ENCODE results near the gene RPL38. TPM values are rescaled to one million over a fixed set of nuclear protein-coding genes. Genes with fewer than 3 reads are reported as not detected.

The RPL38 gene
- total RNA-seq, 1 donor from 2014 or later = 243 TPM

DNA sequence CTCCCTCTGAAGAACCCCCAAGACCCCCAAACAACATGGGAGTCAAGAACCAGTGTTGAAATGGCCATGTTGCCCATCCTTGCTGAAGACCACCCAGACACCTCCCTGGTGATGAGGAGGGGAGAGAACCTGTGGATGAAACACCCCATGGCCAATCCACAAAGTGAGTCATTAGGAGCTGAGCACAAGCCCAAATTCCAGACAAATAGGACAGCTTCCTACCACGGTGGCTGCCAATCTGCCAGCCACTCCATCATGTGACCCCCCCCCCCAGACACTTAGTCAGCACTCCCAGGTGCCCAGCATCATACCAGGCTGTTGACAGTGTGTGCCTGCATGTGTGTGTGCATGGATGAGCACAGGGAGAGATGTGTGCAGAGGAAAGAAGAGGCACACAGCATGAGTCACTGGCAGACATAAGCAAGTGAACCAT, 26.4 kb upstream of the RPL38 start:
- Histone ChIP-seq H3K27me3 (no peaks in the 10 kb centered on the region), H3K36me3 (no peaks in the 10 kb centered on the region), H3K9me3 (no peaks in the 10 kb centered on the region), H3K4me1 (no peaks in the 10 kb centered on the region), H3K4me3 (no peak overlapping the region), H3K27ac (no peak overlapping the region)
- no peak for DNase-seq (ENCODE audit: low spot score in 2 of 2)
- intact Hi-C loops (cut with DNase I) = loop anchor here (5.0 kb wide), 1 partner anchor 590 kb away; no protein-coding TSS in a partner anchor
- TF ChIP-seq, protein P1, sequence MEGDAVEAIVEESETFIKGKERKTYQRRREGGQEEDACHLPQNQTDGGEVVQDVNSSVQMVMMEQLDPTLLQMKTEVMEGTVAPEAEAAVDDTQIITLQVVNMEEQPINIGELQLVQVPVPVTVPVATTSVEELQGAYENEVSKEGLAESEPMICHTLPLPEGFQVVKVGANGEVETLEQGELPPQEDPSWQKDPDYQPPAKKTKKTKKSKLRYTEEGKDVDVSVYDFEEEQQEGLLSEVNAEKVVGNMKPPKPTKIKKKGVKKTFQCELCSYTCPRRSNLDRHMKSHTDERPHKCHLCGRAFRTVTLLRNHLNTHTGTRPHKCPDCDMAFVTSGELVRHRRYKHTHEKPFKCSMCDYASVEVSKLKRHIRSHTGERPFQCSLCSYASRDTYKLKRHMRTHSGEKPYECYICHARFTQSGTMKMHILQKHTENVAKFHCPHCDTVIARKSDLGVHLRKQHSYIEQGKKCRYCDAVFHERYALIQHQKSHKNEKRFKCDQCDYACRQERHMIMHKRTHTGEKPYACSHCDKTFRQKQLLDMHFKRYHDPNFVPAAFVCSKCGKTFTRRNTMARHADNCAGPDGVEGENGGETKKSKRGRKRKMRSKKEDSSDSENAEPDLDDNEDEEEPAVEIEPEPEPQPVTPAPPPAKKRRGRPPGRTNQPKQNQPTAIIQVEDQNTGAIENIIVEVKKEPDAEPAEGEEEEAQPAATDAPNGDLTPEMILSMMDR (IDR thresholded peaks at IDR 0.05) = no peak

DNA sequence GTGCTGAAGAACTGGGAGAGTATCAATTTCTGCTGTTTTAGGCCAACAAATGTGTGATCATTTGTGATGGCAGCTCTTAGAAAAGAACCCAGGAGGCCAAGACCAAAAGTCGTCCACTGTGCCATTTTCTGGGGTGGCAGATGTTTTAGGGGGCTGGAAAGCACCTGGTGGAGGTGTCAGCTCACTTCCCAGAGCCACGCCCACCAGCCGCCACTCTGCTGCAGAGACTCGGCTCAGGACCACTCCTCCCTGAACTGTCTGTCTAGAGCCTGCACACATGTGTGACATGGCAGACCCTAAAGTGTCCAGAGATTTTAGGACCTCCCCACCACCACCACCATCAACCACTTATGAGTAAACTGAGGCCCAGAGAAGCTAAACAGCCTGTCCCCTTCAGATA, 23.9 kb upstream of the RPL38 start:
- Histone ChIP-seq H3K4me3 (no peak overlapping the region), H3K4me1 (no peaks in the 10 kb centered on the region), H3K9me3 (no peaks in the 10 kb centered on the region), H3K36me3 (no peaks in the 10 kb centered on the region), H3K27me3 (no peaks in the 10 kb centered on the region), H3K27ac (no peak overlapping the region)
- intact Hi-C loops (cut with DNase I) = loop anchor here (5.0 kb wide), 1 partner anchor 592 kb away; no protein-coding TSS in a partner anchor
- TF ChIP-seq, protein P1 (IDR thresholded peaks at IDR 0.05) = no peak
- DNase-seq (ENCODE audit: low spot score in 2 of 2) = no peak

DNA sequence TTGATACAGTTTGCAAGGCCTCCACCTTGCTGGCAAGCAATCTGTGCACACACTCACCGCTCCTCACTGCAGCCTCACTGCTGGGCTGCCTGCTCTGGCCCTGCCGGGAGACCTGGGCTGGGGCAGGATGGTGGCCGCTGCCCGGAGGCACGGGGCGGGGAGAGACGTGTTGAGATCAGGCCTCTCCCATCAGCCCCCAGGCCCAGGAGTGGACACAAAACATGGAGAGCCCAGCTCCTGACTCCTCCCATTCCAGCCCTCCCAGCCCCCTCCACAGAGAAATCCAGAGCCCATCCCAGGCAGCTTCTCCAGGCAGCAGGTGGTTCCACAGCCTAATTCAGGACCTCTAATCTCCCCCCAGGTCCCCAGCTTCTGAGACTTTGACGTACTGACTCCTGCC, 23.1 kb upstream of the RPL38 start:
- Histone ChIP-seq H3K27ac (no peak overlapping the region), H3K27me3 (no peaks in the 10 kb centered on the region), H3K9me3 (no peaks in the 10 kb centered on the region), H3K4me3 (no peak overlapping the region), H3K4me1 (no peaks in the 10 kb centered on the region), H3K36me3 (no peaks in the 10 kb centered on the region)
- no peak for DNase-seq (ENCODE audit: low spot score in 2 of 2)
- TF ChIP-seq, protein P1 (IDR thresholded peaks at IDR 0.05) = no peak
- intact Hi-C loops (cut with DNase I) = no loop called here

DNA sequence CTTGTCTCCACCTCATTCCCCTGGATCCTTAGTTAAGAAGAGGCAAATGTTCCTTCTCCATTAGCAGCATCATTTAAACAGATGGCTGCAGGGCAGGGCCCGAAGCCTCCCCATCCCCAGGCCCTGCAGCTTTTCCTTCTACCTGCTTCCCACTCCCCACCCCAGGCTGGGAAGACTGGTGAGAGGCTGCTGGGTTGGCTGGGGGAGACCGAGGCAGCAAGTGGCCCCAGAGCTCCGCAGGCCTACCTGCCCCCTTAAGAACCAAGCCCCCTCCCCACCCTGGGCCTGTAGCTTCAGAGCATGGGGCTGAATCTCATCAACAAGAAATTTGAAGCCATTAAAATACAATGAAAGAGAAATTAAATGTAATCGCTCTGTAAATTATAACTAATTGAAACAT, 22.1 kb upstream of the RPL38 start:
- no peak overlapping the region for H3K27ac ChIP-seq
- H3K9me3 ChIP-seq = no peaks in the 10 kb centered on the region
- DNase-seq (ENCODE audit: low spot score in 2 of 2) = no peak
- H3K4me1 ChIP-seq = no peaks in the 10 kb centered on the region
- no peaks in the 10 kb centered on the region for H3K27me3 ChIP-seq
- H3K36me3 ChIP-seq = no peaks in the 10 kb centered on the region
- no peak overlapping the region for H3K4me3 ChIP-seq
- intact Hi-C loops (cut with DNase I) = no loop called here
- TF ChIP-seq, protein P1 (IDR thresholded peaks at IDR 0.05) = no peak

DNA sequence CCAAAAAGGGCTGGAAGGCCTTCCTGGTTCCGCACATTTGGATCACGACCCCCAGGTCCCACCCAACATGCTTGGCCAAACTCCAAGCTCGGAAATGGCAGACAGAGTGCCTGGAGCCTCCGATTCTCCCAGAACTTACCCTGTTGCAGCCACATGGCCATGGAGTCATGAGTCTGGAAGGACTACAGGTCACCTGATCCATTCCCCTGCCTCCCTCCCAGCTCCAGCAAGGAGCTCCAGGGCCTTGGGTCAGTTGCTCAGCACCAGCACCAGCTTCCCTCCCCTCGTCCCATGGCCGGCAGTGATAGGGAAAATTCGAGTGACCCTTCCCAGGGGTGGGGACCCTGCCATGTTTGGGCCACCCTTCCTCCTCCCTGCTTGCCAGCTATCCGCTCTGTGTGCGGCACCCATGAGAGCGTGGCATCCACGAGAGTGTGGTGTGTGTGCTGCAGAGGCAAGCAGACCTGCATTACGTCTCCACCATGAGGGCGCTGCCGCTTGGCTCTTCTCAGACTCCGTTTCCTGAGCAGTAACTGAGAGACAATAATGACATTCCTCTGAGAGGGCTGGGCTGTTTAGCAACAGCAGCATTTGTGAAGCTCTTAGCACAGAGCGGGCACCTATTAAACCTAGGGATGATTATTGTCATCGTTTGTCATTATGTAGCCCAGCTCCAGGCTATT, 21.3 kb upstream of the RPL38 start:
- TF ChIP-seq, protein P1 (IDR thresholded peaks at IDR 0.05) = no peak
- no peaks in the 10 kb centered on the region for H3K36me3 ChIP-seq
- H3K4me1 ChIP-seq = no peaks in the 10 kb centered on the region
- intact Hi-C loops (cut with DNase I) = no loop called here
- H3K4me3 ChIP-seq = no peak overlapping the region
- H3K9me3 ChIP-seq = no peaks in the 10 kb centered on the region
- H3K27me3 ChIP-seq = no peaks in the 10 kb centered on the region
- no peak overlapping the region for H3K27ac ChIP-seq
- no peak for DNase-seq (ENCODE audit: low spot score in 2 of 2)
